Liver (tissue), 9 donors: Measurements from ENCODE around the gene PRSS1. TPM values are rescaled to one million over a fixed set of nuclear protein-coding genes. Genes with fewer than 3 reads are reported as not detected.

Experiments used
- DNase-seq: peaks from one replicate; pipeline ENCODE4 v3.0.0-alpha.2; 2017; ENCODE audit warnings: low spot score
- H3K27ac ChIP-seq, 2 donors: one replicate each; pipeline ENCODE4 v1.7.0; 2013; ENCODE audit warnings: inconsistent platforms in 2 of 2, low read length in 2 of 2, control low read depth in 1 of 2, low read depth in 1 of 2, mild to moderate bottlenecking in 1 of 2
- H3K27me3 ChIP-seq, 4 donors: one replicate each; pipeline versions ENCODE4 v1.6.1 to v1.7.0; 2013; ENCODE audit warnings: low read length in 3 of 4, inconsistent platforms in 1 of 4, mild to moderate bottlenecking in 1 of 4, moderate library complexity in 1 of 4; ENCODE audit not compliant: control insufficient read depth in 4 of 4, insufficient read depth in 4 of 4
- H3K36me3 ChIP-seq, 4 donors: one replicate each; pipeline versions ENCODE4 v1.6.1 to v1.7.0; 2013; ENCODE audit warnings: low read length in 3 of 4, mild to moderate bottlenecking in 3 of 4, low read depth in 1 of 4, moderate library complexity in 1 of 4; ENCODE audit not compliant: control insufficient read depth in 4 of 4, insufficient read depth in 3 of 4
- H3K4me1 ChIP-seq, 4 donors: one replicate each; pipeline versions ENCODE4 v1.6.1 to v1.7.0; 2013; ENCODE audit warnings: low read length in 3 of 4, mild to moderate bottlenecking in 3 of 4, moderate library complexity in 1 of 4; ENCODE audit not compliant: control insufficient read depth in 4 of 4, insufficient read depth in 4 of 4
- H3K4me3 ChIP-seq, 3 donors: one replicate each; pipeline versions ENCODE4 v1.6.1 to v1.7.0; 2013; ENCODE audit warnings: low read length in 3 of 3, control low read depth in 1 of 3, low read depth in 1 of 3, mild to moderate bottlenecking in 1 of 3
- H3K9ac ChIP-seq, 2 donors: one replicate each; pipeline ENCODE4 v1.7.0; 2013; ENCODE audit warnings: low read length in 2 of 2, mild to moderate bottlenecking in 2 of 2, moderate library complexity in 2 of 2, control low read depth in 1 of 2, low read depth in 1 of 2
- H3K9me3 ChIP-seq, 4 donors: one replicate each; pipeline versions ENCODE4 v1.6.1 to v1.7.0; 2013; ENCODE audit warnings: low read length in 3 of 4; ENCODE audit not compliant: control insufficient read depth in 4 of 4
- ATF3 ChIP-seq: IDR thresholded peaks from 2 replicates; pipeline ENCODE4 v1.6.1; 2016; ENCODE audit warnings: antibody characterized with exemption
- CTCF ChIP-seq: fragments of 150-350 bp; IDR thresholded peaks from 2 replicates; pipeline ENCODE4 v1.5.1; 2017; ENCODE audit warnings: improper control_type of control experiment, low read depth, low read length; ENCODE audit not compliant: missing input control
- EGR1 ChIP-seq, 2 donors: IDR thresholded peaks; 2 replicates each; pipeline ENCODE4 v1.6.1; 2016 to 2018; ENCODE audit warnings: antibody characterized with exemption in 2 of 2, low read depth in 2 of 2
- FOXA1 ChIP-seq: IDR thresholded peaks from 2 replicates; pipeline ENCODE4 v1.6.1; 2016; ENCODE audit warnings: antibody characterized with exemption
- FOXA2 ChIP-seq: IDR thresholded peaks from 2 replicates; pipeline ENCODE4 v1.6.1; 2016; ENCODE audit warnings: antibody characterized with exemption
- GABPA ChIP-seq, 2 donors: IDR thresholded peaks in 1 of 2; conservative IDR thresholded peaks in 1 of 2; 2 replicates each; pipeline ENCODE4 v1.6.1; 2016; ENCODE audit warnings: antibody characterized with exemption in 2 of 2, mild to moderate bottlenecking in 1 of 2, moderate library complexity in 1 of 2
- HNF4A ChIP-seq, 2 donors: conservative IDR thresholded peaks; 2 replicates each; pipeline ENCODE4 v1.6.1; 2016; ENCODE audit warnings: antibody characterized with exemption in 2 of 2, mild to moderate bottlenecking in 2 of 2
- HNF4G ChIP-seq: IDR thresholded peaks from 2 replicates; pipeline ENCODE4 v1.6.1; 2016; ENCODE audit warnings: antibody characterized with exemption
- JUND ChIP-seq, 2 donors: IDR thresholded peaks; 2 replicates each; pipeline ENCODE4 v1.6.1; 2016; ENCODE audit warnings: antibody characterized with exemption in 2 of 2
- MAX ChIP-seq: IDR thresholded peaks from 2 replicates; pipeline ENCODE4 v1.6.1; 2016; ENCODE audit warnings: antibody characterized with exemption
- NR2F2 ChIP-seq: IDR thresholded peaks from 2 replicates; pipeline ENCODE4 v1.6.1; 2016; ENCODE audit warnings: antibody characterized with exemption
- RAD21 ChIP-seq, 2 donors: IDR thresholded peaks; 2 replicates each; pipeline ENCODE4 v1.6.1; 2016; ENCODE audit warnings: antibody characterized with exemption in 2 of 2, mild to moderate bottlenecking in 2 of 2
- REST ChIP-seq: IDR thresholded peaks from 2 replicates; pipeline ENCODE4 v1.6.1; 2016; ENCODE audit warnings: antibody characterized with exemption, mild to moderate bottlenecking
- RXRA ChIP-seq, 2 donors: IDR thresholded peaks; 2 replicates each; pipeline ENCODE4 v1.6.1; 2017 to 2018; ENCODE audit warnings: antibody characterized with exemption in 2 of 2, mild to moderate bottlenecking in 1 of 2
- SP1 ChIP-seq: IDR thresholded peaks from 2 replicates; pipeline ENCODE4 v1.6.1; 2018; ENCODE audit warnings: antibody characterized with exemption, mild to moderate bottlenecking
- TAF1 ChIP-seq: conservative IDR thresholded peaks from 2 replicates; pipeline ENCODE4 v1.6.1; 2016; ENCODE audit warnings: antibody characterized with exemption, mild to moderate bottlenecking
- YY1 ChIP-seq: IDR thresholded peaks from 2 replicates; pipeline ENCODE4 v1.6.1; 2016; ENCODE audit warnings: antibody characterized with exemption, mild to moderate bottlenecking
- ZBTB33 ChIP-seq: IDR thresholded peaks from 2 replicates; pipeline ENCODE4 v1.6.1; 2016; ENCODE audit warnings: antibody characterized with exemption
- WGBS: extraction: QIAGEN DNeasy Blood & Tissue Kit; methylation state at CpG from one replicate; pipeline ENCODE4 v1.1.7; 2013; 5-methylcytosine and 5-hydroxymethylcytosine counted together
- polyA plus RNA-seq, 2 donors: library from polyadenylated mRNA; stranded (reverse) in 1 of 2; unstranded in 1 of 2; fragments of 200-250 nt in 1 of 2; fragments of >200 nt in 1 of 2; fragmentation: Nextera tagmentation in 1 of 2; extraction: Ambion mirVana in 1 of 2; gene quantifications; one replicate each; pipeline versions ENCODE4 v1.2.1 to v1.2.3, GENCODE V29; 2013 to 2015
- total RNA-seq, 2 donors: library from RNA; depleted of rRNA; stranded (reverse); fragments of >200 nt; gene quantifications; one replicate each; pipeline ENCODE4 v1.2.3, GENCODE V29; 2014
- donor health status: healthy.
- donor health status: healthy.
- donor health status: healthy.
- donor health status: healthy.
- donor health status: healthy.

Gene PRSS1
- total and polyA plus RNA-seq, 4 donors: not detected

GRCh38 chr7:142795339-142795863 is 46.1 kb downstream of the PRSS1 start:
- Histone ChIP-seq H3K4me1 (peaks cover 11 to 15% (median 14%) of the 10 kb centered on the region in 4 donors), H3K36me3 (no peaks in the 10 kb centered on the region), H3K9ac (no peak overlapping the region), H3K27me3 (peaks cover 2 to 11% (median 4%) of the 10 kb centered on the region in 4 donors), H3K27ac (no peak overlapping the region), H3K9me3 (no peaks in the 10 kb centered on the region), H3K4me3 (no peak overlapping the region)
- WGBS: 42% methylated on average over 5 of the region's 5 CpGs
- no peak for DNase-seq
- TF ChIP-seq HNF4A (conservative IDR thresholded peaks at IDR 0.05) (no peak), TAF1 (no peak), HNF4G (no peak), RXRA (IDR thresholded peaks at IDR 0.05) (no peak), JUND (IDR thresholded peaks at IDR 0.05) (no peak), ZBTB33 (no peak), CTCF (no peak), EGR1 (IDR thresholded peaks at IDR 0.05; ENCODE audit: low read depth in 2 of 2) (no peak), FOXA1 (no peak), YY1 (no peak), SP1 (no peak), FOXA2 (no peak), ATF3 (no peak), REST (no peak), GABPA (IDR thresholded peaks at IDR 0.05 in 1 of 2, conservative IDR thresholded peaks at IDR 0.05 in 1 of 2) (no peak), MAX (no peak), RAD21 (IDR thresholded peaks at IDR 0.05) (no peak), NR2F2 (no peak)
